ENCODE results near the gene ADSL.

Gene ADSL

GRCh38 chr22:40394607-40395006, 48.3 kb downstream of the ADSL start:
- no peaks in the 10 kb centered on the region for H3K27me3 ChIP-seq (ENCODE audit: low read depth, low read length)
- H3K36me3 ChIP-seq (ENCODE audit: control insufficient read depth in 1 of 2, insufficient read depth in 2 of 2, low read length in 2 of 2), result peaks cover 0 to 3% of the 10 kb centered on the region in 2 donors
- H3K4me3 ChIP-seq (ENCODE audit: low read depth in 1 of 2, low read length in 2 of 2), result no peak overlapping the region
- H3K9me3 ChIP-seq (ENCODE audit: control insufficient read depth in 1 of 2, low read length in 2 of 2), result no peaks in the 10 kb centered on the region
- H3K4me1 ChIP-seq (ENCODE audit: control insufficient read depth in 1 of 2, insufficient read depth in 2 of 2, low read length in 2 of 2), result peaks cover 0 to 5% of the 10 kb centered on the region in 2 donors
- no peak overlapping the region for H3K27ac ChIP-seq (ENCODE audit: low read length)

DNA sequence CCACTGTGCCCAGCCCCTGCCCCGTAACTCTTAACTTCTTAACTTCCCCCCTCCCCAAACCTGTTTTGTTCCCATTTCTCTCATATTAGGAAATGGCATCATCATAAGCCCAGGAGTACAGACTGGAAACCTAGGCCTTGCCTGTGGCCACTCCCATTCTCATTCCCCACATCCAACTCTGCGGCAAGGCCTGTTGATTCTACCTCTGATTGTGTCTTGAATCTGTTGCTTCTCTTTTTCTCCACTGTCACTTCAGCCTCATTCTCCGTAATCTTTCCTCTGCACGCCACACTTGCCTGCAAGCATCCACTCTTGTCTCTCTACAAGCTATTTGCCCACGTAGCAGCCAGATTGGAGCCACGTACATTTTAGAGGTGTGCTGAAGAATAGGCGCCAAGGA, 49.3 kb downstream of the ADSL start:
- Histone ChIP-seq H3K36me3 (ENCODE audit: control insufficient read depth in 1 of 2, insufficient read depth in 2 of 2, low read length in 2 of 2) (peaks cover 1 to 5% of the 10 kb centered on the region in 2 donors), H3K4me3 (ENCODE audit: low read depth in 1 of 2, low read length in 2 of 2) (no peak overlapping the region), H3K27me3 (ENCODE audit: low read depth, low read length) (no peaks in the 10 kb centered on the region), H3K27ac (ENCODE audit: low read length) (no peak overlapping the region), H3K4me1 (ENCODE audit: control insufficient read depth in 1 of 2, insufficient read depth in 2 of 2, low read length in 2 of 2) (peaks cover 0 to 5% of the 10 kb centered on the region in 2 donors), H3K9me3 (ENCODE audit: control insufficient read depth in 1 of 2, low read length in 2 of 2) (no peaks in the 10 kb centered on the region)

DNA sequence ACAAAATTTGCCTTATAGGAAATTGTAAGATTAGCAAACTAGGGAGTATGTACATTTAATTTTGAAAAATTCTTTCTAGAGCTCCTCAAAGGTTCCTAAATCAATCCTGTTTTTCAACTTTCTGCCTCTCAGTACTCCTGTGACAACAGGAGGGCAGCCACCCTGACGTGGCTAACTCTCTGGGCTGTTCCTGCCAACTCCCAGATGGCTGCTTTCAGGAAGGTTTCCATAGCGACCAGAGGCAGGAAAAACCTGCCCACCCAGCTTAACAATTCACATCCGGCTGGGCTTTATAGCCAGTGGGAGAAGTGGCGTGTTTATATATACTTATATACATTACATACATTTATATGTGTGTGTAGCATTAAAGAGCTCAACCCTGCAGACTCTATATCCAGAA, 50.6 kb downstream of the ADSL start:
- peaks cover 10 to 17% of the 10 kb centered on the region in 2 donors for H3K36me3 ChIP-seq (ENCODE audit: control insufficient read depth in 1 of 2, insufficient read depth in 2 of 2, low read length in 2 of 2)
- H3K4me1 ChIP-seq (ENCODE audit: control insufficient read depth in 1 of 2, insufficient read depth in 2 of 2, low read length in 2 of 2), result peaks cover 0 to 5% of the 10 kb centered on the region in 2 donors
- H3K27me3 ChIP-seq (ENCODE audit: low read depth, low read length), result no peaks in the 10 kb centered on the region
- no peaks in the 10 kb centered on the region for H3K9me3 ChIP-seq (ENCODE audit: control insufficient read depth in 1 of 2, low read length in 2 of 2)
- peak overlapping the region; percentile 45 for H3K27ac ChIP-seq (ENCODE audit: low read length)
- H3K4me3 ChIP-seq (ENCODE audit: low read depth in 1 of 2, low read length in 2 of 2), result no peak overlapping the region

- H3K27ac ChIP-seq (ENCODE audit: low read length), result no peak overlapping the region
Measured at GRCh38 chr22:40397396-40397795, 51.1 kb downstream of the ADSL start.

GRCh38 chr22:40399621-40400020, 53.3 kb downstream of the ADSL start:
- Histone ChIP-seq H3K4me3 (ENCODE audit: low read depth in 1 of 2, low read length in 2 of 2) (no peak overlapping the region), H3K27ac (ENCODE audit: low read length) (no peak overlapping the region), H3K9me3 (ENCODE audit: control insufficient read depth in 1 of 2, low read length in 2 of 2) (no peaks in the 10 kb centered on the region), H3K36me3 (ENCODE audit: control insufficient read depth in 1 of 2, insufficient read depth in 2 of 2, low read length in 2 of 2) (peaks cover 23 to 35% of the 10 kb centered on the region in 2 donors), H3K4me1 (ENCODE audit: control insufficient read depth in 1 of 2, insufficient read depth in 2 of 2, low read length in 2 of 2) (no peaks in the 10 kb centered on the region), H3K27me3 (ENCODE audit: low read depth, low read length) (no peaks in the 10 kb centered on the region)

More at GRCh38 chr22:40397396-40397795, 51.1 kb downstream of the ADSL start:
- Histone ChIP-seq H3K4me1 (ENCODE audit: control insufficient read depth in 1 of 2, insufficient read depth in 2 of 2, low read length in 2 of 2) (peaks cover 0 to 5% of the 10 kb centered on the region in 2 donors), H3K36me3 (ENCODE audit: control insufficient read depth in 1 of 2, insufficient read depth in 2 of 2, low read length in 2 of 2) (peaks cover 14 to 23% of the 10 kb centered on the region in 2 donors), H3K9me3 (ENCODE audit: control insufficient read depth in 1 of 2, low read length in 2 of 2) (no peaks in the 10 kb centered on the region), H3K4me3 (ENCODE audit: low read depth in 1 of 2, low read length in 2 of 2) (no peak overlapping the region), H3K27me3 (ENCODE audit: low read depth, low read length) (no peaks in the 10 kb centered on the region)

DNA sequence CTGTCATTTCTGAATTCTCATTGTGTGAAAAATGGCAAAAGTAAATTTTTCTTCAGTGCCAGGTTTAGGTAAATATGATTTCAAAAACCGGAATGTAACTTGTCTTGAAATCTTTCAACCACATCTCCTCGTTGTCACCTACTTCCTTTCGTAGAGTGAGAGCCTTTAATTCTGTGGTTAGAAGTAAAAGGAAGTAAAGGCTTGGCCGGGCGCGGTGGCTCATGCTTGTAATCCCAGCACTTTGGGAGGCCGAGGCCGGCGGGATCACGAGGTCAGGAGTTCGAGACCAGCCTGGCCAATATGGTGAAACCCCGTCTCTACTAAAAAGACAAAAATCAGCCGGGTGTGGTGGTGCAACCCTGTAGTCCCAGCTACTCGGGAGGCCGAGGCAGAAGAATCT, 53.9 kb downstream of the ADSL start:
- Histone ChIP-seq H3K27me3 (ENCODE audit: low read depth, low read length) (no peaks in the 10 kb centered on the region), H3K27ac (ENCODE audit: low read length) (no peak overlapping the region), H3K36me3 (ENCODE audit: control insufficient read depth in 1 of 2, insufficient read depth in 2 of 2, low read length in 2 of 2) (peaks cover 27 to 40% of the 10 kb centered on the region in 2 donors), H3K4me1 (ENCODE audit: control insufficient read depth in 1 of 2, insufficient read depth in 2 of 2, low read length in 2 of 2) (no peaks in the 10 kb centered on the region), H3K4me3 (ENCODE audit: low read depth in 1 of 2, low read length in 2 of 2) (no peak overlapping the region), H3K9me3 (ENCODE audit: control insufficient read depth in 1 of 2, low read length in 2 of 2) (no peaks in the 10 kb centered on the region)

DNA sequence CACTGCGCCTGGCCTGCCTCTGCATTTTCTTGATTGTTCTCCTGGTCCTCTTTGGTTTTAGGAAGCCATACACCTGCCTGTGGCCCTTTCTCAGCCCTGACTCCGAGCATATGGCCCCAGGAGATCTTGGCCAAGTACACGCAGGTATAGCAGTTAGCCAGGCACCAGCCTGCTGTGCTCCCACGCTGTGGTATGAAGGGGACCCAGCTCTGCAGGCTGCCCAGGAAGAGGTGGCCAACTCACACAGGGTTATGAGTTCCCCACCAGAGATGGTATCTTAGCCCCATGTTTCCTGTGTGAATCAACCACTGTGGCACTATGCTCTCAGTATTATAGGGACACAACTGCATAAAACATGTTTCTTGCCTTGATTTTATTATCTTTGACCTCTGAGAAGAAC, 55.2 kb downstream of the ADSL start:
- Histone ChIP-seq H3K27ac (ENCODE audit: low read length) (no peak overlapping the region), H3K27me3 (ENCODE audit: low read depth, low read length) (no peaks in the 10 kb centered on the region), H3K4me3 (ENCODE audit: low read depth in 1 of 2, low read length in 2 of 2) (no peak overlapping the region), H3K4me1 (ENCODE audit: control insufficient read depth in 1 of 2, insufficient read depth in 2 of 2, low read length in 2 of 2) (no peaks in the 10 kb centered on the region), H3K9me3 (ENCODE audit: control insufficient read depth in 1 of 2, low read length in 2 of 2) (no peaks in the 10 kb centered on the region), H3K36me3 (ENCODE audit: control insufficient read depth in 1 of 2, insufficient read depth in 2 of 2, low read length in 2 of 2) (peaks cover 34 to 51% of the 10 kb centered on the region in 2 donors)

DNA sequence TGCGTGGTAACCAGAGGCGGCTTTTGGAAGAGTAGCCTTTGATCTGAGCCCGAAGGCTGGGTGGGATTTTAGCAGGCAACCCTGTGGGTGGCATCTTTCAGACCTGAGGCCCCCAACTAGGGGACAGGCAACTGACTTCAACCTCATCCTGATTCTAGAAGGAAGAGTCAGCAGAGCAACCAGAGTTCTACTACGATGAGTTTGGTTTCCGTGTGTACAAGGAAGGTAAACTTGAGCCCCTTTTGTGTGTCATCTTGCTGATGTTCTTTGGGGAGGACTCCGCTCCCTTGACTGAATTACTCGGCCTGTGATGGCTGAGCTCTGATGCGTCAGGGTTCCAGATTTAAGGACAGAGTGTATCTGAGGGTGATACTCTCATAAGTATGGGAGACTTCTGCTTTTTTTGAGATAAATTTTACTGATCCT, 55.7 kb downstream of the ADSL start:
- H3K36me3 ChIP-seq (ENCODE audit: control insufficient read depth in 1 of 2, insufficient read depth in 2 of 2, low read length in 2 of 2), result peaks cover 34 to 55% of the 10 kb centered on the region in 2 donors
- no peaks in the 10 kb centered on the region for H3K4me1 ChIP-seq (ENCODE audit: control insufficient read depth in 1 of 2, insufficient read depth in 2 of 2, low read length in 2 of 2)
- no peak overlapping the region for H3K27ac ChIP-seq (ENCODE audit: low read length)
- H3K9me3 ChIP-seq (ENCODE audit: control insufficient read depth in 1 of 2, low read length in 2 of 2), result no peaks in the 10 kb centered on the region
- no peak overlapping the region for H3K4me3 ChIP-seq (ENCODE audit: low read depth in 1 of 2, low read length in 2 of 2)
- H3K27me3 ChIP-seq (ENCODE audit: low read depth, low read length), result no peaks in the 10 kb centered on the region

GRCh38 chr22:40403141-40403540, 56.8 kb downstream of the ADSL start:
- Histone ChIP-seq H3K27me3 (ENCODE audit: low read depth, low read length) (no peaks in the 10 kb centered on the region), H3K4me1 (ENCODE audit: control insufficient read depth in 1 of 2, insufficient read depth in 2 of 2, low read length in 2 of 2) (no peaks in the 10 kb centered on the region), H3K4me3 (ENCODE audit: low read depth in 1 of 2, low read length in 2 of 2) (no peak overlapping the region), H3K36me3 (ENCODE audit: control insufficient read depth in 1 of 2, insufficient read depth in 2 of 2, low read length in 2 of 2) (peaks cover 34 to 67% of the 10 kb centered on the region in 2 donors), H3K9me3 (ENCODE audit: control insufficient read depth in 1 of 2, low read length in 2 of 2) (no peaks in the 10 kb centered on the region), H3K27ac (ENCODE audit: low read length) (no peak overlapping the region)

- Histone ChIP-seq H3K9me3 (ENCODE audit: control insufficient read depth in 1 of 2, low read length in 2 of 2) (no peaks in the 10 kb centered on the region), H3K36me3 (ENCODE audit: control insufficient read depth in 1 of 2, insufficient read depth in 2 of 2, low read length in 2 of 2) (peaks cover 39 to 72% of the 10 kb centered on the region in 2 donors), H3K27ac (ENCODE audit: low read length) (no peak overlapping the region), H3K27me3 (ENCODE audit: low read depth, low read length) (no peaks in the 10 kb centered on the region), H3K4me1 (ENCODE audit: control insufficient read depth in 1 of 2, insufficient read depth in 2 of 2, low read length in 2 of 2) (no peaks in the 10 kb centered on the region), H3K4me3 (ENCODE audit: low read depth in 1 of 2, low read length in 2 of 2) (no peak overlapping the region)
Measured at GRCh38 chr22:40403651-40404050, 57.4 kb downstream of the ADSL start.

DNA sequence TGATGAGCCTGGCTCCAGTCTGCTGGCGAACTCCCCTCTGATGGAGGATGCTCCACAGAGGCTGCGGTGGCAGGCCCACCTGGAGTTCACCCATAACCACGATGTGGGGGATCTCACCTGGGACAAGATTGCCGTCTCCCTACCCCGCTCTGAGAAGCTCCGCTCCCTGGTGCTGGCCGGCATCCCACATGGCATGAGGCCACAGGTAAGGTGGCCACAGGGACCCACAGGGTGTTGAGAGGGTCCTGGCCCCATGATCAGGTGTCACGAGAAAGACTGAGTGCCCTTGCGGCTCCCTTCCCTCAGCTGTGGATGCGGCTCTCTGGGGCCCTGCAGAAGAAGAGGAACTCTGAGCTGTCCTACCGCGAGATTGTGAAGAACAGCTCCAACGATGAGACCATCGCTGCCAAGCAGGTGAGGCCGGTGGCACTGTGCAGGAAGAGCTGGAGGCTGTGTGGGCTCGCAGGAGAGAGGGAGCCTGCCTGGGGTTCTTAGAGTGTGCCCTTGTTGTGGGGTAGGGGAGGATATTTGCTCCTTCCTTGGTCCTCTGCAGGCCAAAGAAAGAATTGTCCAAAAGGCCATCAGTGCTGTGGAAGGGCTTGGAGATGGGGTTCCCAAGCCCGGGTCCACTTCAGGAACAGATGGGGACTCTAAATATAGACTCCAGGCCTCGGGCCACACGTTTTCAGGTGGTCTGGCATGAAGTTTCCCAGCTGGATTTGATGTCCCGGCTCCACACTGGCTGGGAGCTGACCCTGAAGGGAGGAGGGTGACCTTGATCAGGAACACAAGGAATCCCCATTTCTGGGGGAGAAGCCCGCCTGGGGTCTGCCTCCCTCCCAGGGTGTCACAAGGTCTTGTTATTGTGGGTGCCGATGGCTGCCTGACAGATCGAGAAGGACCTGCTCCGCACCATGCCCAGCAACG, 58.2 kb downstream of the ADSL start:
- no peak overlapping the region for H3K27ac ChIP-seq (ENCODE audit: low read length)
- H3K36me3 ChIP-seq (ENCODE audit: control insufficient read depth in 1 of 2, insufficient read depth in 2 of 2, low read length in 2 of 2), result peaks cover 46 to 81% of the 10 kb centered on the region in 2 donors

More for the DNA sequence above, 58.2 kb downstream of the ADSL start:
- Histone ChIP-seq H3K9me3 (ENCODE audit: control insufficient read depth in 1 of 2, low read length in 2 of 2) (no peaks in the 10 kb centered on the region), H3K27me3 (ENCODE audit: low read depth, low read length) (no peaks in the 10 kb centered on the region), H3K4me1 (ENCODE audit: control insufficient read depth in 1 of 2, insufficient read depth in 2 of 2, low read length in 2 of 2) (no peaks in the 10 kb centered on the region), H3K4me3 (ENCODE audit: low read depth in 1 of 2, low read length in 2 of 2) (no peak overlapping the region)

Data from muscle layer of duodenum (tissue), 2 donors.